DOHH2 (cell line): Measurements from ENCODE around the gene TIMM21.

Experiments
- H3F3A ChIP-seq: fragments of 200-600 bp; sonication (generic), shearing (Covaris generic); 2 replicates; pipeline ENCODE4 v1.6.0; 2016; ENCODE audit warnings: antibody characterized with exemption, mild to moderate bottlenecking; ENCODE audit not compliant: control insufficient read depth, insufficient read depth
- H3K27ac ChIP-seq: fragments of 200-600 bp; sonication (generic); 2 replicates; pipeline ENCODE4 v1.5.1; 2014; ENCODE audit warnings: low read depth, mild to moderate bottlenecking, low read length, moderate library complexity
- H3K27me3 ChIP-seq: fragments of 200-600 bp; sonication (generic); 2 replicates; pipeline ENCODE4 v1.6.1; 2014; ENCODE audit warnings: mild to moderate bottlenecking, low read length, mixed read lengths; ENCODE audit not compliant: control insufficient read depth
- H3K36me3 ChIP-seq: fragments of 200-600 bp; sonication (generic); 2 replicates; pipeline ENCODE4 v1.6.1; 2014; ENCODE audit warnings: mild to moderate bottlenecking, low read length, moderate library complexity, mixed read lengths; ENCODE audit not compliant: control insufficient read depth
- H3K4me1 ChIP-seq: fragments of 200-600 bp; sonication (generic); 2 replicates; pipeline ENCODE4 v1.6.1; 2014; ENCODE audit warnings: mild to moderate bottlenecking, low read length, mixed read lengths; ENCODE audit not compliant: control insufficient read depth
- H3K4me2 ChIP-seq: fragments of 200-600 bp; sonication (generic); 2 replicates; pipeline ENCODE4 v1.6.0; 2014; ENCODE audit warnings: mild to moderate bottlenecking, low read length, moderate library complexity
- H3K4me3 ChIP-seq: fragments of 200-600 bp; sonication (generic); 2 replicates; pipeline ENCODE4 v1.5.1; 2014; ENCODE audit warnings: mild to moderate bottlenecking, low read length, mixed read lengths
- H3K79me2 ChIP-seq: fragments of 200-600 bp; sonication (generic); 2 replicates; pipeline ENCODE4 v1.6.1; 2014; ENCODE audit warnings: mild to moderate bottlenecking, low read length, mixed read lengths; ENCODE audit not compliant: control insufficient read depth
- H3K9me2 ChIP-seq: fragments of 200-600 bp; sonication (generic); replicated peaks from 2 replicates; pipeline ENCODE4 v1.6.1; 2014; ENCODE audit warnings: mild to moderate bottlenecking, low read length, mixed read lengths; ENCODE audit not compliant: control insufficient read depth
- H3K9me3 ChIP-seq: fragments of 200-600 bp; sonication (generic); 2 replicates; pipeline ENCODE4 v1.6.1; 2014; ENCODE audit warnings: antibody characterized with exemption, low read length, mixed read lengths; ENCODE audit not compliant: control insufficient read depth, insufficient read depth
- H4K20me1 ChIP-seq: fragments of 200-600 bp; sonication (generic); 2 replicates; pipeline ENCODE4 v1.6.0; 2014; ENCODE audit warnings: low read depth, mild to moderate bottlenecking, antibody characterized with exemption, low read length, moderate library complexity; ENCODE audit not compliant: control insufficient read depth, insufficient read depth
- EZH2phosphoT487 ChIP-seq: fragments of 200-600 bp; sonication (generic); IDR thresholded peaks from 2 replicates; pipeline ENCODE4 v1.6.1; 2017; ENCODE audit warnings: borderline replicate concordance, mild to moderate bottlenecking, antibody characterized with exemption, low read length, moderate library complexity, mixed read lengths
- TF ChIP-seq, protein P1 (sequence below): fragments of 200-600 bp; sonication (generic); IDR thresholded peaks from one replicate; pipeline ENCODE4 v1.5.1; 2014; ENCODE audit warnings: antibody characterized with exemption, mild to moderate bottlenecking, low read depth, low read length; ENCODE audit not compliant: poor library complexity, severe bottlenecking

Gene TIMM21

DNA sequence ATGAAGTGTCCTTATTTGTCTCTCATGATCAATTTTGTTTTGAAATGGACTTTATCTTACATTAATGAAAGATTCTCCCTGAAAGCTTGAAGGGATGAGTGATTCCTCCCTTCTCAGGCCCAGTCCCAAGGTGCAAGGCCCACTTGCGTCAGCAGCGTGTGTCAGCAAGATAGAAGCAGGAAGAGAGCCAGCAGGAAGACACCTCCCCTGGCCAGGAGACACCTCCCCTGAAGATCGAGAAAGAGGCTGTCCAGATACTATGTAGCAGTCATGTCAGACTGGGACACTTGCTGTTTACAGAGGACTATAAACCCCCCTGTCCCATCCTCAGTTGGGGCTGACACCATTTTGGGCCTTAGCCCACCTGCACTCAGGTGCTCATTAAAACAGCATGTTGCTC, 38.3 kb downstream of the TIMM21 start:
- Histone ChIP-seq H3K36me3 (no peaks in the 10 kb centered on the region), H3K27me3 (peaks cover 3% of the 10 kb centered on the region; the same call in 1 of the 2 replicates), H3K4me1 (no peaks in the 10 kb centered on the region), H3K4me2 (no peak overlapping the region), H4K20me1 (no peaks in the 10 kb centered on the region), H3K4me3 (no peak overlapping the region), H3F3A (no peaks in the 10 kb centered on the region), H3K79me2 (no peaks in the 10 kb centered on the region), H3K27ac (no peak overlapping the region), H3K9me3 (no peaks in the 10 kb centered on the region), H3K9me2 (no peaks in the 10 kb centered on the region)
- TF ChIP-seq, protein P1, sequence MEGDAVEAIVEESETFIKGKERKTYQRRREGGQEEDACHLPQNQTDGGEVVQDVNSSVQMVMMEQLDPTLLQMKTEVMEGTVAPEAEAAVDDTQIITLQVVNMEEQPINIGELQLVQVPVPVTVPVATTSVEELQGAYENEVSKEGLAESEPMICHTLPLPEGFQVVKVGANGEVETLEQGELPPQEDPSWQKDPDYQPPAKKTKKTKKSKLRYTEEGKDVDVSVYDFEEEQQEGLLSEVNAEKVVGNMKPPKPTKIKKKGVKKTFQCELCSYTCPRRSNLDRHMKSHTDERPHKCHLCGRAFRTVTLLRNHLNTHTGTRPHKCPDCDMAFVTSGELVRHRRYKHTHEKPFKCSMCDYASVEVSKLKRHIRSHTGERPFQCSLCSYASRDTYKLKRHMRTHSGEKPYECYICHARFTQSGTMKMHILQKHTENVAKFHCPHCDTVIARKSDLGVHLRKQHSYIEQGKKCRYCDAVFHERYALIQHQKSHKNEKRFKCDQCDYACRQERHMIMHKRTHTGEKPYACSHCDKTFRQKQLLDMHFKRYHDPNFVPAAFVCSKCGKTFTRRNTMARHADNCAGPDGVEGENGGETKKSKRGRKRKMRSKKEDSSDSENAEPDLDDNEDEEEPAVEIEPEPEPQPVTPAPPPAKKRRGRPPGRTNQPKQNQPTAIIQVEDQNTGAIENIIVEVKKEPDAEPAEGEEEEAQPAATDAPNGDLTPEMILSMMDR, result no peak
- TF ChIP-seq EZH2phosphoT487, result no peak

DNA sequence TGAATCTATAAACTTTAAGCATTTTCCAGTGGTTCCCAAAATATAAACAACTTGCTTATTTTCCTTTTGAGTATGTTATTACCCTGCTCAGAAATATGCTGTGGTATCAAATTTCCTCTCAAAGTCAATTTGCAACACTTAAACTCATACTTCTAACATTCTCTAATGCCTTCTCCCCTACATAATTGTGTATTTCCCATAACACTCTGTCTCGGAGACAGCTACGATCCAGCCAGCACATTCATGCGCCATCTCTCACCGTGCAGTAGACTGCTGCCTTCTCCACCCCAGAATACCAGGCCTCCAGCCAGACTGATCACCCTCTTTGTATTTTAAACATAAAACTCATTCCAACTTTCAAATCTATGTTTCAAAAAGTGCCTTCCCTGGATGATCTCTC, 41.8 kb downstream of the TIMM21 start:
- Histone ChIP-seq H3F3A (no peaks in the 10 kb centered on the region), H4K20me1 (no peaks in the 10 kb centered on the region), H3K79me2 (no peaks in the 10 kb centered on the region), H3K27me3 (peaks cover 3% of the 10 kb centered on the region; the same call in 1 of the 2 replicates), H3K27ac (no peak overlapping the region), H3K9me3 (no peaks in the 10 kb centered on the region), H3K4me1 (no peaks in the 10 kb centered on the region), H3K36me3 (no peaks in the 10 kb centered on the region), H3K4me3 (no peak overlapping the region), H3K4me2 (no peak overlapping the region), H3K9me2 (no peaks in the 10 kb centered on the region)
- TF ChIP-seq EZH2phosphoT487, result no peak

GRCh38 chr18:74191577-74191976, 43.3 kb downstream of the TIMM21 start:
- Histone ChIP-seq H3K4me2 (no peak overlapping the region), H3K4me3 (no peak overlapping the region), H3K36me3 (no peaks in the 10 kb centered on the region), H3K79me2 (no peaks in the 10 kb centered on the region), H3K27me3 (peaks cover 3% of the 10 kb centered on the region; the same call in 1 of the 2 replicates), H3K27ac (no peak overlapping the region), H3K4me1 (peaks cover 5% of the 10 kb centered on the region), H3F3A (no peaks in the 10 kb centered on the region), H3K9me2 (no peaks in the 10 kb centered on the region), H4K20me1 (no peaks in the 10 kb centered on the region), H3K9me3 (no peaks in the 10 kb centered on the region)
- TF ChIP-seq, protein P1, result no peak
- TF ChIP-seq EZH2phosphoT487, result no peak

DNA sequence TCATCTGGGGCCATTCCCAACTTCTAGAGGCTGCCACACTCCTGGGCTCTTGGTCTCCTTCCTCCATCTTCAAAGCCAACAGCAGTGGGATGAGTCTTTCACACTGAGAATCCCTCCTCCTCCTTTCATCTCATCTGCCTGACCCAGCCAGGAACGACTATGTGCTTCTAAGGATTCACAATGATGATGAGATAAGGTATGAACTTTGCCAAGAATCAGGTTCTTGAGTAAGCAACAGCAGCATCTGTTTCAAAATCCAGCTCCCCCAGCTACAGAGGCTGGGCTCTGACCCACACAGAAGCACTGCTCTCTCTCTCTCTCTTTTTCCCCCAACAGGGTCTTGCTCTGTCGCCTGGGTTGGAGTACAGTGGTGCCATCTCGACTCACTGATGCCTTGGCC, 46.4 kb downstream of the TIMM21 start:
- no peak for TF ChIP-seq EZH2phosphoT487
- TF ChIP-seq, protein P1, result no peak
- H3F3A ChIP-seq, result no peaks in the 10 kb centered on the region
- no peaks in the 10 kb centered on the region for H3K9me2 ChIP-seq
- H3K4me1 ChIP-seq, result peaks cover 15% of the 10 kb centered on the region
- no peak overlapping the region for H3K4me2 ChIP-seq
- no peaks in the 10 kb centered on the region for H3K79me2 ChIP-seq
- no peaks in the 10 kb centered on the region for H3K9me3 ChIP-seq
- H4K20me1 ChIP-seq, result no peaks in the 10 kb centered on the region
- no peaks in the 10 kb centered on the region for H3K36me3 ChIP-seq
- H3K4me3 ChIP-seq, result no peak overlapping the region
- no peaks in the 10 kb centered on the region for H3K27me3 ChIP-seq
- H3K27ac ChIP-seq, result no peak overlapping the region
